ENCODE measurements around the gene LCK. TPM values are rescaled to one million over a fixed set of nuclear protein-coding genes. Genes with fewer than 3 reads are reported as not detected.

Gene LCK
- total and polyA plus RNA-seq, 8 donors: 0.95 to 8.8 (median 1.7) TPM

DNA sequence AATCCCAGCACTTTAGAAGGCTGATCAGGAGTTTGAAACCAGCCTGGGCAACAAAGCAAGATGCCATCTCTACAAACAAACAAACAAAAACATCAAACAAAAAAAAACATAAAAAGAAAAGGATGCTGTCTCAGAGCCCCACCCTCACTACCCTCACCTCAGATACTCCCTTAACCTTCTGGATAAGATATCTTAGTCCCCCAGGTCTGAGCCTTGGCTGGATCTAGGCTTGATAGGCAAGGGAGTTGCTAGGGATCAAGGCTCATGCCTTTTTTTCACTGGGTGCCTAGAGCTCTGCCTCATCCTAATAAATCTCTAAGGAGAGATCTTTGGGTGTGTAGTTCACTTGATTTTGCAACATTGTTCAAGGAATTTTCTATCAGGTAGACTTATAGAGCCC is 48.3 kb downstream of the LCK start:
- H3K4me1 ChIP-seq: peaks cover 0 to 13% of the 10 kb centered on the region in 2 donors
- H3K9me3 ChIP-seq: no peaks in the 10 kb centered on the region
- ATAC-seq: no peak
- H3K27ac ChIP-seq: no peak overlapping the region
- H3K4me3 ChIP-seq: no peak overlapping the region
- no peaks in the 10 kb centered on the region for H3K27me3 ChIP-seq
- peaks cover 0 to 25% of the 10 kb centered on the region in 2 donors for H3K36me3 ChIP-seq
- no peak for DNase-seq
- intact Hi-C loops (cut with DNase I): no loop called here
- TF ChIP-seq, protein P1, sequence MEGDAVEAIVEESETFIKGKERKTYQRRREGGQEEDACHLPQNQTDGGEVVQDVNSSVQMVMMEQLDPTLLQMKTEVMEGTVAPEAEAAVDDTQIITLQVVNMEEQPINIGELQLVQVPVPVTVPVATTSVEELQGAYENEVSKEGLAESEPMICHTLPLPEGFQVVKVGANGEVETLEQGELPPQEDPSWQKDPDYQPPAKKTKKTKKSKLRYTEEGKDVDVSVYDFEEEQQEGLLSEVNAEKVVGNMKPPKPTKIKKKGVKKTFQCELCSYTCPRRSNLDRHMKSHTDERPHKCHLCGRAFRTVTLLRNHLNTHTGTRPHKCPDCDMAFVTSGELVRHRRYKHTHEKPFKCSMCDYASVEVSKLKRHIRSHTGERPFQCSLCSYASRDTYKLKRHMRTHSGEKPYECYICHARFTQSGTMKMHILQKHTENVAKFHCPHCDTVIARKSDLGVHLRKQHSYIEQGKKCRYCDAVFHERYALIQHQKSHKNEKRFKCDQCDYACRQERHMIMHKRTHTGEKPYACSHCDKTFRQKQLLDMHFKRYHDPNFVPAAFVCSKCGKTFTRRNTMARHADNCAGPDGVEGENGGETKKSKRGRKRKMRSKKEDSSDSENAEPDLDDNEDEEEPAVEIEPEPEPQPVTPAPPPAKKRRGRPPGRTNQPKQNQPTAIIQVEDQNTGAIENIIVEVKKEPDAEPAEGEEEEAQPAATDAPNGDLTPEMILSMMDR (IDR thresholded peaks at IDR 0.05): no peak

DNA sequence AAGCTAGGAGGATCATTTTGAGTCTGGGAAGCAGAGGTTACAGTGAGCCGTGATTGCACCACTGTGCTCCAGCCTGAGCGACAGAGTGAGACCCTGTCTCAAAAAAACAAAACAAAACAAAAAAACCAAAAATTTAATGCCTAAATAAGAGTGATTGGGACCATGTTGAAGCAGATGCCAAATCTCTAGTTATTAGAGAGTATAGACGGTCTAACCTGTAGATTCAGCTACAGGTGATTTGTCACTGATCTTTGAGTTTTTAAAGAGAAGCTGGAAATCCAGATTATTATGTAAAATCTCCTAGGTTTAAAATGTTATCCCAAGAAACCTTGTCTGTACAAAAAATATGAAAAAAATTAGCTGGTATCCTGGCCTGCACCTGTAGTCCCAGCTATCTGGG is 52.3 kb downstream of the LCK start:
- TF ChIP-seq, protein P1 (IDR thresholded peaks at IDR 0.05): no peak
- H3K27ac ChIP-seq: no peak overlapping the region
- ATAC-seq: no peak

DNA sequence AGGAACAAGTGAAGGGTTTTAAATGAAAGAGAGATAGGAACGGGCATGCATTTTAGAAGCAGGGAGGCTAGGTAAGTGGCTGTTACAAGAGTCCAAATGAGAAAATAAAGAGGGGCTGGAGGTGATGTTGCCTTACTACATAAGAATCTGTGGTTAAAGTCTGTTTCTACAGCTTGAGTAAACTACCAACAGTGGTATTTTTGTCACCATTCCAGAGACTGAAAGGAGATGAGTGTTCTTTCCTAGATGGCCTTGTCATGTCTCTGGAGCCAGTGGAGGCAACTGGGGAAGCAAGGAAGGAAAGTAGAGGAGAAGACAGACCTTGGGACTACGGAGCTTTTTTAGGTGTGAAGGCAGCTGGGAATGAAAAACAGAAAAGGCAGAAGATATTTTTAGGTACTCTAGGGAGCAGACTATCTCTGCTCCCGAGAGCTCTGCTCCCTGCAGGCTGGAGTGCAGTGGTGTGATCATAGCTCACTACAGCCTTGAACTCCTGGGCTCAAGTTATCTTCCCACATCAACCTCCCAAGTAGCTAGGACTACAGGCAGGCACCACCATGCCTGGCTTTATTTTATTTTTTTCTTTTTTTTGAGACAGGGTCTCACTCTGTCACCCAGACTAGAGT is 53.0 kb downstream of the LCK start:
- H3K4me3 ChIP-seq: no peak overlapping the region
- H3K4me1 ChIP-seq: peaks cover 0 to 8% of the 10 kb centered on the region in 2 donors
- ATAC-seq (no peak), DNase-seq (no peak)
- peaks cover 0 to 5% of the 10 kb centered on the region in 2 donors for H3K9me3 ChIP-seq
- H3K27ac ChIP-seq: no peak overlapping the region
- H3K36me3 ChIP-seq: peaks cover 0 to 52% of the 10 kb centered on the region in 2 donors
- TF ChIP-seq, protein P1 (IDR thresholded peaks at IDR 0.05): no peak
- no peaks in the 10 kb centered on the region for H3K27me3 ChIP-seq
- intact Hi-C loops (cut with DNase I): no loop called here

More for the DNA sequence above, 52.3 kb downstream of the LCK start:
- Histone ChIP-seq H3K36me3 (peaks cover 0 to 52% of the 10 kb centered on the region in 2 donors), H3K4me1 (peaks cover 0 to 4% of the 10 kb centered on the region in 2 donors), H3K4me3 (no peak overlapping the region), H3K27me3 (no peaks in the 10 kb centered on the region), H3K9me3 (peaks cover 0 to 5% of the 10 kb centered on the region in 2 donors)
- no peak for DNase-seq
- intact Hi-C loops (cut with DNase I): no loop called here

DNA sequence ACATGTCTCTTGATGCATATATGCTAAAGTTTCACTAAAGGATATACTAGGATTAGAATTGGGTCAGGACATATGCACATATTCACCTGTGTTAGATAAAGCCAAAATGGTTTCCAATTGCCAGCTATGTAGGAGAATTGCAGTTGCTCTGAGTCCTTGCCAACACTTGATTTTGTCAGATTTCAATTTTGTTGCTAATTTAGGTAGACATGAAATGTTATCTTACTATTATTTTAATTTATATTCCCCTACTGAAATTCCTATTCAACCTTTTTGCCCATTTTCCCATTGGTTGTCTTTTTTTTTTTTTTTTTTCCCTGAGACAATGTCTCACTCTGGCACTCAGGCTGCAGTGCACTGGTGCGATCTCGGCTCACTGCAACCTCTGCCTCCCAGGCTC is 54.2 kb downstream of the LCK start:
- intact Hi-C loops (cut with DNase I): no loop called here
- Histone ChIP-seq H3K36me3 (peaks cover 0 to 52% of the 10 kb centered on the region in 2 donors), H3K4me1 (peaks cover 0 to 9% of the 10 kb centered on the region in 2 donors), H3K27me3 (no peaks in the 10 kb centered on the region), H3K4me3 (no peak overlapping the region), H3K27ac (no peak overlapping the region), H3K9me3 (peaks cover 0 to 5% of the 10 kb centered on the region in 2 donors)
- ATAC-seq (no peak), DNase-seq (no peak)
- TF ChIP-seq, protein P1 (IDR thresholded peaks at IDR 0.05): no peak

DNA sequence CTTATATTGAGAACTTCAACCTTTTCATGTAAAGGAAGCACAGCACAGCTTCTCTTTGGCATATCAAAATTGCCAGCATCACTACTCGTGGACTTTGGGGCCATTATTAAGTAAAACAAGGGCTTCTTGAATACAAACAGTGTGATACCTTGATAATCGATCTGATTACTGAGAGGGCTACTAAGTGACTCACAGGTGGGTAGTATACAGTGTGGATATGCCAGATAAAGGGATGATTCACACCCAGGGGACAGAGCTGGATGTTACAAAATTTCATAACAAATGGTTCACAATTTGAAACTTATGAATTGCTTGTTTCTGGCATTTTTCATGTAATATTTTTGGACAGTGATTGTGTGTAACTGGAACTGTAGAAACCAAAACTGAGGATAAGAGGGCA is 56.3 kb downstream of the LCK start:
- DNase-seq (no peak), ATAC-seq (no peak)
- peaks cover 6 to 14% of the 10 kb centered on the region in 2 donors for H3K4me1 ChIP-seq
- H3K36me3 ChIP-seq: peaks cover 0 to 47% of the 10 kb centered on the region in 2 donors
- TF ChIP-seq, protein P1 (IDR thresholded peaks at IDR 0.05): no peak
- H3K9me3 ChIP-seq: peaks cover 0 to 5% of the 10 kb centered on the region in 2 donors
- no peaks in the 10 kb centered on the region for H3K27me3 ChIP-seq
- H3K27ac ChIP-seq: no peak overlapping the region
- intact Hi-C loops (cut with DNase I): no loop called here
- no peak overlapping the region for H3K4me3 ChIP-seq

Data from left lung (tissue), 10 donors.